SK-N-SH treated with all-trans-retinoic acid at 6 μM for 48 hours (cell line): Measurements from ENCODE around the gene UGT1A5.

ENCODE experiments used
- ATAC-seq: fragments of 200-7000 bp; cut with Tn5 transposase; 3 replicates; pipeline ENCODE4 v1.9.1; 2020; ENCODE audit warnings: mild to moderate bottlenecking, moderate library complexity
- ARNTL ChIP-seq: fragments of 450-650 bp; formaldehyde crosslinking; IDR thresholded peaks from 2 replicates; pipeline ENCODE4 v1.5.0; 2020; ENCODE audit warnings: low read depth, mild to moderate bottlenecking, moderate library complexity, borderline replicate concordance
- CREB5 ChIP-seq: fragments of 250-450 bp; sonication (Bioruptor Pico); IDR thresholded peaks from 2 replicates; pipeline ENCODE4 v1.5.1; 2020; ENCODE audit warnings: low read depth, mild to moderate bottlenecking, moderate library complexity
- CSDC2 ChIP-seq: fragments of 250-450 bp; sonication (Bioruptor Pico); IDR thresholded peaks from 2 replicates; pipeline ENCODE4 v1.5.0; 2020; ENCODE audit warnings: mild to moderate bottlenecking, moderate library complexity
- CSRNP3 ChIP-seq: fragments of 250-450 bp; sonication (Bioruptor Pico); IDR thresholded peaks from 2 replicates; pipeline ENCODE4 v1.5.1; 2021; ENCODE audit warnings: mild to moderate bottlenecking, moderate library complexity
- ESRRG ChIP-seq: fragments of 250-450 bp; sonication (Bioruptor Pico); IDR thresholded peaks from 2 replicates; pipeline ENCODE4 v1.6.1; 2021; ENCODE audit warnings: mild to moderate bottlenecking
- GLIS3 ChIP-seq: fragments of 250-450 bp; sonication (Bioruptor Pico); IDR thresholded peaks from 2 replicates; pipeline ENCODE4 v1.5.0; 2020; ENCODE audit warnings: mild to moderate bottlenecking, moderate library complexity
- OSR1 ChIP-seq: fragments of 250-450 bp; sonication (Bioruptor Pico); IDR thresholded peaks from 2 replicates; pipeline ENCODE4 v1.8.0; 2022; ENCODE audit warnings: moderate library complexity, mild to moderate bottlenecking, inconsistent platforms
- PATZ1 ChIP-seq: fragments of 250-450 bp; sonication (Bioruptor Pico); IDR thresholded peaks from 2 replicates; pipeline ENCODE4 v1.8.0; 2020; ENCODE audit warnings: mild to moderate bottlenecking, moderate library complexity, borderline replicate concordance
- POU6F1 ChIP-seq: fragments of 250-450 bp; sonication (Bioruptor Pico); IDR thresholded peaks from 2 replicates; pipeline ENCODE4 v1.8.0; 2021; ENCODE audit warnings: low read depth, mild to moderate bottlenecking, moderate library complexity, borderline replicate concordance
- PPARA ChIP-seq: fragments of 250-450 bp; sonication (Bioruptor Pico); IDR thresholded peaks from 2 replicates; pipeline ENCODE4 v1.5.0; 2020; ENCODE audit warnings: mild to moderate bottlenecking, borderline replicate concordance
- SNAI2 ChIP-seq: fragments of 250-450 bp; sonication (Bioruptor Pico); IDR thresholded peaks from 2 replicates; pipeline ENCODE4 v1.5.0; 2020; ENCODE audit warnings: mild to moderate bottlenecking, moderate library complexity
- TCF4 ChIP-seq: fragments of 250-450 bp; sonication (Bioruptor Pico); IDR thresholded peaks from 2 replicates; pipeline ENCODE4 v1.8.0; 2021; ENCODE audit warnings: mild to moderate bottlenecking, moderate library complexity, borderline replicate concordance
- TOX ChIP-seq: fragments of 250-450 bp; sonication (Bioruptor Pico); IDR thresholded peaks from 2 replicates; pipeline ENCODE4 v1.8.0; 2021; ENCODE audit warnings: mild to moderate bottlenecking, moderate library complexity, borderline replicate concordance
- TSHZ2 ChIP-seq: fragments of 250-450 bp; sonication (Bioruptor Pico); IDR thresholded peaks from 2 replicates; pipeline ENCODE4 v1.5.0; 2020; ENCODE audit warnings: mild to moderate bottlenecking, moderate library complexity
- ZC3H10 ChIP-seq: fragments of 250-450 bp; sonication (Bioruptor Pico); IDR thresholded peaks from 2 replicates; pipeline ENCODE4 v1.5.1; 2021; ENCODE audit warnings: mild to moderate bottlenecking, moderate library complexity
- ZFP3 ChIP-seq: fragments of 250-450 bp; sonication (Bioruptor Pico); IDR thresholded peaks from 2 replicates; pipeline ENCODE4 v1.5.0; 2020; ENCODE audit warnings: mild to moderate bottlenecking, moderate library complexity
- ZFP30 ChIP-seq: fragments of 450-650 bp; formaldehyde crosslinking; IDR thresholded peaks from 2 replicates; pipeline ENCODE4 v1.5.0; 2022; ENCODE audit warnings: mild to moderate bottlenecking, moderate library complexity
- ZNF565 ChIP-seq: fragments of 450-650 bp; formaldehyde crosslinking; conservative IDR thresholded peaks from 2 replicates; pipeline ENCODE4 v1.5.0; 2020; ENCODE audit warnings: low read depth, mild to moderate bottlenecking, moderate library complexity
- ZNF70 ChIP-seq: fragments of 450-650 bp; formaldehyde crosslinking; IDR thresholded peaks from 2 replicates; pipeline ENCODE4 v1.5.0; 2020; ENCODE audit warnings: mild to moderate bottlenecking, moderate library complexity
- ZNF8 ChIP-seq: fragments of 450-650 bp; formaldehyde crosslinking; IDR thresholded peaks from 2 replicates; pipeline ENCODE4 v1.5.0; 2020; ENCODE audit warnings: mild to moderate bottlenecking, moderate library complexity

UGT1A5 gene

GRCh38 chr2:233817995-233818638, 105.4 kb downstream of the UGT1A5 start:
- no peak for ATAC-seq
- TF ChIP-seq ESRRG, result no peak

GRCh38 chr2:233818639-233819621, 106.2 kb downstream of the UGT1A5 start:
- no peak for ATAC-seq
- no peak for TF ChIP-seq TOX (CRISPR knock-in tag)
- no peak for TF ChIP-seq POU6F1 (CRISPR knock-in tag)
- no peak for TF ChIP-seq PPARA (CRISPR knock-in tag)
- TF ChIP-seq CSRNP3 (CRISPR knock-in tag), result no peak
- no peak for TF ChIP-seq SNAI2 (CRISPR knock-in tag)
- no peak for TF ChIP-seq GLIS3 (CRISPR knock-in tag)
- no peak for TF ChIP-seq ZNF70 (CRISPR knock-in tag)
- TF ChIP-seq CREB5 (CRISPR knock-in tag), result no peak
- no peak for TF ChIP-seq ZFP3 (CRISPR knock-in tag)
- no peak for TF ChIP-seq TCF4 (CRISPR knock-in tag)
- TF ChIP-seq ZC3H10, result no peak
- no peak for TF ChIP-seq OSR1
- no peak for TF ChIP-seq ZFP30 (CRISPR knock-in tag)
- no peak for TF ChIP-seq ZNF8
- no peak for TF ChIP-seq ARNTL
- no peak for TF ChIP-seq ZNF565 (CRISPR knock-in tag)
- no peak for TF ChIP-seq CSDC2 (CRISPR knock-in tag)
- TF ChIP-seq ESRRG, result no peak
- TF ChIP-seq TSHZ2 (CRISPR knock-in tag), result no peak
- TF ChIP-seq PATZ1 (CRISPR knock-in tag), result no peak
